ENCODE measurements around the gene REV3L. TPM values are rescaled to one million over a fixed set of nuclear protein-coding genes. Genes with fewer than 3 reads are reported as not detected.

The REV3L gene
- total and polyA plus RNA-seq, 2 of the 8 experiments (the other 6 are each of a cell fraction or from before 2014, with no cell fraction given) = 2.1 to 6.6 TPM

DNA sequence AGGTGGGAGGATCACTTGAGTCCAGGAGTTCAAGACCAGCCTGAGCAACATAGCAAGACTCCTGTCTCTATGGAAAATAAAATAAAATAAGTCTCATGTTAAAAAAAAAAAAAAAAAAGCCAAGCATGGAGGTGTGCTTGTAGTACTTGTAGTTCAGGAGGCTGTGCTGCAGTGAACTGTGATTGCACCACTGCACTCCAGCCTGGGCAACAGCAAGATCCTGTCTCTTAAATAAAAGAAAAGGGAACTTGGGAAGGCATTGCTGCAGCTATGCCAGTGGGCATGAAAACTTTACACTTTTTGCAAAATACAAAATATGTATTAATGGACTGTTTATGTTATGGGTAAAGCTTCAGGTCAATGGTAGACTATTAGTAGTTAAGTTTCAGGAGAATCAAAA, 37.5 kb upstream of the REV3L start:
- no peak for FAIRE-seq
- Histone ChIP-seq H3K9me3 (ENCODE audit: insufficient read depth in 2 of 2, low read depth in 1 of 2, low read length in 1 of 2) (no peaks in the 10 kb centered on the region), H3K56ac (replicated peaks; ENCODE audit: insufficient read length, low read depth, low read length) (no peak overlapping the region), H3K4me3 (ENCODE audit: extremely low read depth in 1 of 4, insufficient read depth in 2 of 4, low read depth in 3 of 4, low read length in 4 of 4) (no peak overlapping the region), H2BK20ac (ENCODE audit: low read length) (no peak overlapping the region), H3K4me2 (ENCODE audit: insufficient read depth in 1 of 2, low read depth in 2 of 2, low read length in 2 of 2) (no peak overlapping the region), H3K4ac (replicated peaks; ENCODE audit: insufficient read length, low read depth, low read length) (no peak overlapping the region), H2AFZ (ENCODE audit: low read length) (no peak overlapping the region), H2BK12ac (ENCODE audit: low read depth, low read length) (no peak overlapping the region), H4K20me1 (replicated peaks in 1 of 2; ENCODE audit: control insufficient read depth in 1 of 2, insufficient read depth in 2 of 2, low read length in 2 of 2) (no peaks in the 10 kb centered on the region), H3K36me3 (ENCODE audit: control insufficient read depth in 2 of 4, insufficient read depth in 4 of 4, low read length in 3 of 4) (no peaks in the 10 kb centered on the region), H3K27ac (ENCODE audit: low read depth, low read length) (no peak overlapping the region), H2BK15ac (ENCODE audit: low read length) (no peak overlapping the region), H4K8ac (ENCODE audit: extremely low read depth, insufficient read depth, low read length) (no peak overlapping the region), H3K4me1 (replicated peaks in 1 of 4; ENCODE audit: control insufficient read depth in 3 of 4, insufficient read depth in 4 of 4, low read length in 3 of 4) (peaks cover 0 to 6% (median 4%) of the 10 kb centered on the region in 4 experiments; a peak in 4 of 7 replicates), H3K14ac (ENCODE audit: insufficient read length) (no peak overlapping the region), H2AK5ac (ENCODE audit: low read depth, low read length) (no peak overlapping the region), H3K79me2 (ENCODE audit: control insufficient read depth in 1 of 2, insufficient read depth in 2 of 2, low read length in 2 of 2) (peaks cover 0 to 4% of the 10 kb centered on the region in 2 experiments; a peak in 1 of 4 replicates), H3K23ac (ENCODE audit: insufficient read length) (no peak overlapping the region), H4K5ac (ENCODE audit: insufficient read length, low read depth, low read length) (no peak overlapping the region), H4K91ac (replicated peaks; ENCODE audit: insufficient read length, low read length) (no peak overlapping the region), H3K27me3 (replicated peaks in 1 of 4; ENCODE audit: control insufficient read depth in 3 of 4, extremely low read depth in 1 of 4, insufficient read depth in 3 of 4, low read length in 3 of 4) (no peaks in the 10 kb centered on the region), H3K9ac (replicated peaks in 1 of 4; ENCODE audit: extremely low read depth in 1 of 4, low read depth in 3 of 4, low read length in 3 of 4) (no peak overlapping the region), H2BK120ac (replicated peaks; ENCODE audit: low read depth, low read length) (no peak overlapping the region), H2BK5ac (ENCODE audit: low read depth, low read length) (no peak overlapping the region), H3K23me2 (ENCODE audit: low read depth, low read length) (no peaks in the 10 kb centered on the region), H3K79me1 (ENCODE audit: low read depth, low read length) (no peaks in the 10 kb centered on the region; the same call in 1 of the 2 replicates), H3K18ac (ENCODE audit: extremely low read depth, low read length) (no peak overlapping the region)
- TF ChIP-seq JUND (IDR thresholded peaks at IDR 0.05; ENCODE audit: low read length) = no peak
- no peak for TF ChIP-seq POLR2AphosphoS5 (IDR thresholded peaks at IDR 0.05; ENCODE audit: low read depth, low read length)
- TF ChIP-seq RNF2 (IDR thresholded peaks at IDR 0.05; ENCODE audit: borderline replicate concordance, low read depth, low read length, missing control alignments, poor library complexity, severe bottlenecking) = no peak
- TF ChIP-seq SIN3A (conservative IDR thresholded peaks at IDR 0.05 in 1 of 2, IDR thresholded peaks at IDR 0.05 in 1 of 2; ENCODE audit: low read depth in 1 of 2, low read length in 2 of 2) = no peak
- TF ChIP-seq MAFK (IDR thresholded peaks at IDR 0.05; ENCODE audit: low read depth, low read length) = no peak
- CTCF ChIA-PET (ENCODE audit: partially characterized antibody) = no interaction called here
- DNase-seq (ENCODE audit: low read depth in 1 of 2, low spot score in 2 of 2) = no peak
- POLR2A ChIA-PET (ENCODE audit: partially characterized antibody) = interaction anchor here (2.5 kb wide), 1 partner anchor 36 kb away, joined by 6 read pairs; no protein-coding TSS in a partner anchor

Measured in H1 (cell line).